Smooth muscle cell of the umbilical artery (primary cell): ENCODE data around the gene SCML2. TPM values are rescaled to one million over a fixed set of nuclear protein-coding genes. Genes with fewer than 3 reads are reported as not detected.

ENCODE experiments used
- total RNA-seq: library from RNA; depleted of rRNA; stranded (reverse); fragments of >200 nt; gene quantifications from 2 replicates; pipeline ENCODE4 v1.2.3, GENCODE V29; 2014

The SCML2 gene
- 0.59 and 1.3 TPM in 2 replicates for total RNA-seq

GRCh38 chrX:18354369-18355223 is at the start of gene SCML2:
Gene SCML2, minus strand, starts transcription at chrX:18354688. Its CDS starts 20,617 bp downstream, at chrX:18334071.

GRCh38 chrX:18220786-18221185 is 133.7 kb downstream of the SCML2 start, which contains the start of gene BEND2:
Gene BEND2, minus strand, starts transcription at chrX:18220886. Its CDS starts 136 bp downstream, at chrX:18220750.

Other genes with a start within 250 kb of the SCML2 start
- gene BEND2, start 133.8 kb downstream of the SCML2 start, total RNA-seq, result not detected in 2 replicates
- 3.6 and 5.0 TPM in 2 replicates for gene CDKL5, start 70.9 kb upstream of the SCML2 start, total RNA-seq